Measurements from ENCODE around the gene UTF1. TPM values are rescaled to one million over a fixed set of nuclear protein-coding genes. Genes with fewer than 3 reads are reported as not detected.
A peak's percentile ranks its signal among the peaks of the same experiment; 100 is the strongest.

The UTF1 gene
- total and polyA plus RNA-seq, 2 donors from 2014 or later, result not detected

DNA sequence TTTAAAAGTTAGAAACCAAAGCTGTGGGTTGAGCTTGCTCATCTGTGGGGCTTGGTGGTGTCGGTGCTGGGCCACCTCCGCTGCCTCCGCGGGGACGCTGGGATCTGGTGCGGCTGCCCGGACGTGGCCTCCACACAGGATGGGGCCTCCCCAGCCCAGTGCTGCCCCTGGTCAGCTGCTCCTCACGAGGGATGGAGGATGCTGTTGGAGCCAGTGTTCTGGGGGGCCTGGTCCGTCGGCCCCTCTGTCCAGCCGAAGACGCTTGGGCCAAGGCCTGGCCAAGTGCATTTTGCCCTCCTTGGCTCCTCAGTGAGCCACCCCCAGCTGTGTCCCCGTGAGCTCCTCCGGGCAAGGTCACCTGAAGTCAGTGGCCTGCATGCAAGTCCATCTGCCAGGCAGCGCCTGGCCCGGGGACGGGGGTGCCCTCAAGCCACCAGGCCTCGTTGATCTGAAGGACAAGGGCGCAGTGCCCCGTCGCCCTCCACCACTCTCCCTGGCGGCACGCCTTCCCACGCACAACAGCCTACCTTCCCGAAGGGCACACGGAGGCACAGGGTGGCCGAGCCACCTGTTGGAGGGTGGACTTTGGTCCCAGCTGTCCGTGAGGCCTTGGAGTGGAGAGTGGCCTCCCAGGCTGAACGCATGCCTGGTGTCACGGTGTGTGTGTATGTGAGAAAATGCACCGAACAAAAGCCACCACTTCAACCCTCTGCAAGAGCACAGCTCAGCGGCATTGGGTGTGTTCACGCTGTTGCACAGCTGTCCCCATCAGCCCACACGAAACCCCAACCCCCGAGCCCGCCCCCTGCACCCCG lies 42.7 kb upstream of the UTF1 start:
- no peaks in the 10 kb centered on the region for H3K27me3 ChIP-seq (ENCODE audit: control insufficient read depth, insufficient read depth, low read length)
- no peak overlapping the region for H3K9ac ChIP-seq (ENCODE audit: low read length in 3 of 3)
- H3K4me3 ChIP-seq (ENCODE audit: low read length in 3 of 3), result no peak overlapping the region
- peaks cover 0 to 2% (median 0%) of the 10 kb centered on the region in 3 donors for H3K36me3 ChIP-seq (ENCODE audit: control insufficient read depth in 2 of 3, insufficient read depth in 3 of 3, low read length in 3 of 3)
- H3K4me1 ChIP-seq (ENCODE audit: control insufficient read depth in 2 of 3, insufficient read depth in 2 of 3, low read depth in 1 of 3, low read length in 3 of 3), result no peaks in the 10 kb centered on the region
- TF ChIP-seq, protein P1, sequence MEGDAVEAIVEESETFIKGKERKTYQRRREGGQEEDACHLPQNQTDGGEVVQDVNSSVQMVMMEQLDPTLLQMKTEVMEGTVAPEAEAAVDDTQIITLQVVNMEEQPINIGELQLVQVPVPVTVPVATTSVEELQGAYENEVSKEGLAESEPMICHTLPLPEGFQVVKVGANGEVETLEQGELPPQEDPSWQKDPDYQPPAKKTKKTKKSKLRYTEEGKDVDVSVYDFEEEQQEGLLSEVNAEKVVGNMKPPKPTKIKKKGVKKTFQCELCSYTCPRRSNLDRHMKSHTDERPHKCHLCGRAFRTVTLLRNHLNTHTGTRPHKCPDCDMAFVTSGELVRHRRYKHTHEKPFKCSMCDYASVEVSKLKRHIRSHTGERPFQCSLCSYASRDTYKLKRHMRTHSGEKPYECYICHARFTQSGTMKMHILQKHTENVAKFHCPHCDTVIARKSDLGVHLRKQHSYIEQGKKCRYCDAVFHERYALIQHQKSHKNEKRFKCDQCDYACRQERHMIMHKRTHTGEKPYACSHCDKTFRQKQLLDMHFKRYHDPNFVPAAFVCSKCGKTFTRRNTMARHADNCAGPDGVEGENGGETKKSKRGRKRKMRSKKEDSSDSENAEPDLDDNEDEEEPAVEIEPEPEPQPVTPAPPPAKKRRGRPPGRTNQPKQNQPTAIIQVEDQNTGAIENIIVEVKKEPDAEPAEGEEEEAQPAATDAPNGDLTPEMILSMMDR (IDR thresholded peaks at IDR 0.05; ENCODE audit: borderline replicate concordance, extremely low read depth, insufficient read depth), result no peak
- intact Hi-C loops (cut with DNase I), result no loop called here
- no peak overlapping the region for H3K27ac ChIP-seq (ENCODE audit: low read depth in 2 of 2, low read length in 2 of 2)
- no peaks in the 10 kb centered on the region for H3K9me3 ChIP-seq (ENCODE audit: control insufficient read depth in 2 of 3, insufficient read depth in 1 of 3, low read length in 3 of 3)
- no peak for FAIRE-seq
- peak in 2 of 5 donors; percentile 31 to 69 for DNase-seq

DNA sequence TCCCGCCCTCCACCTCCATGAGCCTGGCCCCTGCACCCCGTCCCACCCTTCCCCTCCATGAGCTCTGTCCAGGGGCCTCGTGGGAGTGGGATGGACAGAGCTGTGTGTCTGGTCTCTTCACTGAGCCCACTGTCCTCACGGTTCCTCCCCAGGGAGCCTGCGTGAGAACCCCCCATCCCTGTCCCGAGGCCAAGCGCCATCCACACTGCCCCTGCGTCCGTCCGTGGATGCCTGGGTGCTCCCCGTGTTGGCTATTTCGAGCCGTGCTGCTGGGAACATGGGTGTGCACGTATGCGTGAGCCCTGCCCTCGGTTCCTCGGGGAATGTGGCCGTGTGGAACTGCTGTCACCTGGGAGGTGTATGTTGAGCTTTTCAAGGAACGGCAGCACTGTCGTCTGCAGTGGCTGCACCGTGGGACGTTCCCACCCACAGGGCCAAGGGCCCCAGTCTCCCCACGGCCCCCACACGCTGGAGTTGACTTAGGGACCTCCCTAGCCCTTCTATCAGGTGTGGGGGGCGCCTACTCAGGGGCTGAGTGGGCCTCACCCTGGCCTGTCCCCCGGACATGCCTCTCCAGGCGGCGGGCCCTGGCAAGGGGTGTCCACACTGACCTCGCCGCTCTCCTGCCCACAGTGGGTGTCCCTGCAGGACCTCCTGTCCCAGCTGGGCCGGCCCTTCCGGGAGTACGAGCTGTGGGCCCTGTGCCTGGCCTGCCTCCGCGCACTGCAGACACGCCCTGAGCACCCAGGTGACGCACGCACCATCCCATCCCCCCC lies 41.9 kb upstream of the UTF1 start:
- no peaks in the 10 kb centered on the region for H3K4me1 ChIP-seq (ENCODE audit: control insufficient read depth in 2 of 3, insufficient read depth in 2 of 3, low read depth in 1 of 3, low read length in 3 of 3)
- peaks cover 0 to 2% (median 0%) of the 10 kb centered on the region in 3 donors for H3K36me3 ChIP-seq (ENCODE audit: control insufficient read depth in 2 of 3, insufficient read depth in 3 of 3, low read length in 3 of 3)
- H3K27me3 ChIP-seq (ENCODE audit: control insufficient read depth, insufficient read depth, low read length), result no peaks in the 10 kb centered on the region
- no peak overlapping the region for H3K9ac ChIP-seq (ENCODE audit: low read length in 3 of 3)
- no peak for FAIRE-seq
- no peaks in the 10 kb centered on the region for H3K9me3 ChIP-seq (ENCODE audit: control insufficient read depth in 2 of 3, insufficient read depth in 1 of 3, low read length in 3 of 3)
- DNase-seq, result peak in 1 of 5 donors; percentile 68
- no peak overlapping the region for H3K27ac ChIP-seq (ENCODE audit: low read depth in 2 of 2, low read length in 2 of 2)
- intact Hi-C loops (cut with DNase I), result no loop called here
- TF ChIP-seq, protein P1 (IDR thresholded peaks at IDR 0.05; ENCODE audit: borderline replicate concordance, extremely low read depth, insufficient read depth), result no peak
- no peak overlapping the region for H3K4me3 ChIP-seq (ENCODE audit: low read length in 3 of 3)

DNA sequence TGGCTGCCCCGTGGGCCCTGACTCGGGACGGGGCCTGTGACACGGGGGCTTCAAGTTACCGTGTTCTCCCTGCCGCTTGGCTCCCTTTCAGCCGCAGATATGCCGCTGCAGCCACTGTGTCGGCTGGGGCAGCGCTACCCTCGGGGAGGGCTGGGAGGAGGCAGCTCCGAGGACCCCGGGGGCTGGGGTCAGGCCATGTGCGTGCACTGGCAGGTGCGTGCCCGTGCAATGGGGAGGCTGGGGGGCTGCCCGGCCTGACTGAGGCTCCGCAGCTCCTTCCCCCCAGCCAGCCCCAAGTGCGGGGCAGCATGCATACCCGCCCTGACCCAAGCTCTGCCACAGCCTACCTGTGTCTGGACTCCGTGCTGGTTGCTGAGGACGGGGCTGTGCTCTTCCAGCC lies 40.8 kb upstream of the UTF1 start:
- Histone ChIP-seq H3K27ac (ENCODE audit: low read depth in 2 of 2, low read length in 2 of 2) (no peak overlapping the region), H3K4me1 (ENCODE audit: control insufficient read depth in 2 of 3, insufficient read depth in 2 of 3, low read depth in 1 of 3, low read length in 3 of 3) (no peaks in the 10 kb centered on the region), H3K4me3 (ENCODE audit: low read length in 3 of 3) (no peak overlapping the region), H3K36me3 (ENCODE audit: control insufficient read depth in 2 of 3, insufficient read depth in 3 of 3, low read length in 3 of 3) (no peaks in the 10 kb centered on the region), H3K27me3 (ENCODE audit: control insufficient read depth, insufficient read depth, low read length) (no peaks in the 10 kb centered on the region), H3K9me3 (ENCODE audit: control insufficient read depth in 2 of 3, insufficient read depth in 1 of 3, low read length in 3 of 3) (no peaks in the 10 kb centered on the region), H3K9ac (ENCODE audit: low read length in 3 of 3) (no peak overlapping the region)
- intact Hi-C loops (cut with DNase I), result no loop called here
- FAIRE-seq (no peak), DNase-seq (no peak)
- TF ChIP-seq, protein P1 (IDR thresholded peaks at IDR 0.05; ENCODE audit: borderline replicate concordance, extremely low read depth, insufficient read depth), result no peak

All from kidney (tissue), 14 donors.